SJSA1 (cell line): ENCODE results near the gene LTB4R. TPM values are rescaled to one million over a fixed set of nuclear protein-coding genes. Genes with fewer than 3 reads are reported as not detected.

Source experiments
- DNase-seq, 2 experiments: peaks; one replicate each; pipeline ENCODE4 v3.0.0-alpha.2; 2015 to 2020; ENCODE audit warnings: low spot score in 2 of 2, low read depth in 1 of 2
- H3K27ac ChIP-seq: fragments of 250-450 bp; sonication (Bioruptor Pico); 2 replicates; pipeline ENCODE4 v1.5.1; 2020; ENCODE audit warnings: mild to moderate bottlenecking, moderate library complexity
- H3K27me3 ChIP-seq: fragments of 250-450 bp; sonication (Bioruptor Pico); replicated peaks from 2 replicates; pipeline ENCODE4 v1.5.1; 2020; ENCODE audit warnings: mild to moderate bottlenecking, moderate library complexity
- H3K36me3 ChIP-seq: fragments of 250-450 bp; sonication (Bioruptor Pico); 2 replicates; pipeline ENCODE4 v1.5.1; 2020; ENCODE audit warnings: mild to moderate bottlenecking
- H3K4me1 ChIP-seq: fragments of 250-450 bp; sonication (Bioruptor Pico); replicated peaks from 2 replicates; pipeline ENCODE4 v1.6.1; 2021; ENCODE audit warnings: mild to moderate bottlenecking
- H3K4me3 ChIP-seq: fragments of 250-450 bp; sonication (Bioruptor Pico); 2 replicates; pipeline ENCODE4 v1.5.1; 2020; ENCODE audit warnings: mild to moderate bottlenecking
- H3K9me3 ChIP-seq: fragments of 250-450 bp; sonication (Bioruptor Pico); replicated peaks from 2 replicates; pipeline ENCODE4 v1.5.1; 2020; ENCODE audit warnings: mild to moderate bottlenecking
- total RNA-seq: library from RNA; depleted of rRNA; stranded (reverse); fragments of >200 nt; shearing (Covaris generic); gene quantifications from 2 replicates; pipeline ENCODE4 v1.2.3, GENCODE V29; 2014

LTB4R gene
- total RNA-seq, 1 experiment from 2014 or later = 2.1 TPM

- Histone ChIP-seq H3K4me1 (peaks cover 7% of the 10 kb centered on the region), H3K36me3 (no peaks in the 10 kb centered on the region), H3K27ac (no peak overlapping the region), H3K27me3 (no peaks in the 10 kb centered on the region), H3K9me3 (no peaks in the 10 kb centered on the region), H3K4me3 (no peak overlapping the region)
- no peak for DNase-seq
These were observed 17.9 kb downstream of the LTB4R start for GRCh38 chr14:24329073-24329663.

GRCh38 chr14:24329736-24330135 lies 18.4 kb downstream of the LTB4R start:
- H3K4me3 ChIP-seq = no peak overlapping the region
- H3K9me3 ChIP-seq = no peaks in the 10 kb centered on the region
- no peak overlapping the region for H3K27ac ChIP-seq
- peaks cover 7% of the 10 kb centered on the region for H3K4me1 ChIP-seq
- no peak for DNase-seq
- H3K27me3 ChIP-seq = no peaks in the 10 kb centered on the region
- H3K36me3 ChIP-seq = no peaks in the 10 kb centered on the region

- Histone ChIP-seq H3K36me3 (no peaks in the 10 kb centered on the region), H3K27me3 (no peaks in the 10 kb centered on the region), H3K27ac (no peak overlapping the region), H3K4me3 (no peak overlapping the region), H3K4me1 (peaks cover 7% of the 10 kb centered on the region), H3K9me3 (no peaks in the 10 kb centered on the region)
- DNase-seq = no peak
These were observed 19.8 kb downstream of the LTB4R start for GRCh38 chr14:24330973-24331674.

- no peak overlapping the region for H3K27ac ChIP-seq
- H3K36me3 ChIP-seq = no peaks in the 10 kb centered on the region
- H3K4me3 ChIP-seq = no peak overlapping the region
- H3K27me3 ChIP-seq = no peaks in the 10 kb centered on the region
- DNase-seq = no peak
- no peaks in the 10 kb centered on the region for H3K9me3 ChIP-seq
- H3K4me1 ChIP-seq = peaks cover 7% of the 10 kb centered on the region
These were observed 20.5 kb downstream of the LTB4R start for GRCh38 chr14:24331731-24332267.

GRCh38 chr14:24332268-24332993 lies 21.1 kb downstream of the LTB4R start:
- no peaks in the 10 kb centered on the region for H3K36me3 ChIP-seq
- no peaks in the 10 kb centered on the region for H3K27me3 ChIP-seq
- DNase-seq = peak in 1 of 2 experiments; percentile 58
- H3K4me3 ChIP-seq = no peak overlapping the region
- H3K27ac ChIP-seq = no peak overlapping the region
- no peaks in the 10 kb centered on the region for H3K9me3 ChIP-seq
- peaks cover 7% of the 10 kb centered on the region for H3K4me1 ChIP-seq

GRCh38 chr14:24334431-24335291 lies 23.4 kb downstream of the LTB4R start, which contains the start of gene ADCY4:
ADCY4 (minus strand) TSS chr14:24335071; CDS start chr14:24334652, 419 bp downstream.
- DNase-seq = no peak
- Histone ChIP-seq H3K36me3 (no peaks in the 10 kb centered on the region), H3K9me3 (no peaks in the 10 kb centered on the region), H3K4me1 (peaks cover 7% of the 10 kb centered on the region), H3K27ac (no peak within 1 kb of the TSS), H3K4me3 (peak within 1 kb of the TSS; percentile 18), H3K27me3 (no peaks in the 10 kb centered on the region)

- DNase-seq = no peak
- Histone ChIP-seq H3K27me3 (no peaks in the 10 kb centered on the region), H3K27ac (no peak overlapping the region), H3K36me3 (no peaks in the 10 kb centered on the region), H3K4me3 (no peak overlapping the region), H3K4me1 (peaks cover 7% of the 10 kb centered on the region), H3K9me3 (no peaks in the 10 kb centered on the region)
These were observed 24.3 kb downstream of the LTB4R start for GRCh38 chr14:24335461-24336171.

- no peaks in the 10 kb centered on the region for H3K27me3 ChIP-seq
- H3K27ac ChIP-seq = no peak overlapping the region
- H3K9me3 ChIP-seq = no peaks in the 10 kb centered on the region
- no peaks in the 10 kb centered on the region for H3K36me3 ChIP-seq
- DNase-seq = no peak
- H3K4me3 ChIP-seq = no peak overlapping the region
- H3K4me1 ChIP-seq = peaks cover 7% of the 10 kb centered on the region
These were observed 26.0 kb downstream of the LTB4R start for GRCh38 chr14:24337144-24337823.

GRCh38 chr14:24337824-24338175 lies 26.5 kb downstream of the LTB4R start:
- no peak for DNase-seq
- Histone ChIP-seq H3K4me1 (peaks cover 7% of the 10 kb centered on the region), H3K36me3 (no peaks in the 10 kb centered on the region), H3K4me3 (no peak overlapping the region), H3K27me3 (no peaks in the 10 kb centered on the region), H3K9me3 (no peaks in the 10 kb centered on the region), H3K27ac (no peak overlapping the region)

- no peaks in the 10 kb centered on the region for H3K9me3 ChIP-seq
- no peak overlapping the region for H3K4me3 ChIP-seq
- no peak overlapping the region for H3K27ac ChIP-seq
- peaks cover 1% of the 10 kb centered on the region for H3K4me1 ChIP-seq
- no peak for DNase-seq
- H3K27me3 ChIP-seq = no peaks in the 10 kb centered on the region
- no peaks in the 10 kb centered on the region for H3K36me3 ChIP-seq
These were observed 27.5 kb downstream of the LTB4R start for GRCh38 chr14:24338843-24339242.

GRCh38 chr14:24339284-24340151 lies 28.2 kb downstream of the LTB4R start, which contains the start of gene RIPK3:
RIPK3 (minus strand) TSS chr14:24339991; CDS start chr14:24339826, 165 bp downstream.
- Histone ChIP-seq H3K4me3 (no peak within 1 kb of the TSS), H3K4me1 (no peaks in the 10 kb centered on the region), H3K27ac (no peak within 1 kb of the TSS), H3K27me3 (no peaks in the 10 kb centered on the region), H3K9me3 (no peaks in the 10 kb centered on the region), H3K36me3 (no peaks in the 10 kb centered on the region)
- DNase-seq = no peak

GRCh38 chr14:24340606-24341005 lies 29.3 kb downstream of the LTB4R start:
- no peak overlapping the region for H3K4me3 ChIP-seq
- no peak for DNase-seq
- no peaks in the 10 kb centered on the region for H3K27me3 ChIP-seq
- no peaks in the 10 kb centered on the region for H3K4me1 ChIP-seq
- no peaks in the 10 kb centered on the region for H3K36me3 ChIP-seq
- no peaks in the 10 kb centered on the region for H3K9me3 ChIP-seq
- no peak overlapping the region for H3K27ac ChIP-seq
